NB4 (cell line): ENCODE data around the gene DPYD.

ENCODE experiments used
- CTCF ChIP-seq: IDR thresholded peaks from one replicate; pipeline ENCODE4 v1.5.1; 2012; ENCODE audit warnings: low read depth, low read length
- MAX ChIP-seq: IDR thresholded peaks from 2 replicates; pipeline ENCODE4 v1.6.1; 2011; ENCODE audit warnings: low read depth, low read length
- MYC ChIP-seq: IDR thresholded peaks from 2 replicates; pipeline ENCODE4 v1.6.1; 2011; ENCODE audit warnings: low read depth, low read length
- POLR2A ChIP-seq: IDR thresholded peaks from 2 replicates; pipeline ENCODE4 v1.6.1; 2011; ENCODE audit warnings: mild to moderate bottlenecking; ENCODE audit not compliant: insufficient read length; ENCODE audit errors: extremely low read depth

- TF ChIP-seq CTCF (no peak), POLR2A (no peak), MAX (no peak), MYC (no peak)
These were observed 682.0 kb downstream of the DPYD start for GRCh38 chr1:97238816-97239215.
